Measurements from ENCODE around the gene PCDHA4.
"Not testable (repeated sequence)": the region's sequence is repeated elsewhere in the genome, so short reads cannot be mapped to it uniquely, and the experiment has no call there.

- TF ChIP-seq ZNF121 (tag by site-specific recombination; IDR thresholded peaks at IDR 0.05); ZNF274 (IDR thresholded peaks at IDR 0.05; ENCODE audit: low read length); ZNF274 (tag by site-specific recombination; IDR thresholded peaks at IDR 0.05; ENCODE audit: borderline replicate concordance); ZBTB26 (tag by site-specific recombination; optimal IDR thresholded peaks at IDR 0.05): not testable (repeated sequence)
These were observed 43.2 kb downstream of the PCDHA4 start for GRCh38 chr5:140849831-140850634.
